Neural crest cell (in vitro differentiated cells): ENCODE data around the gene KRT85. TPM values are rescaled to one million over a fixed set of nuclear protein-coding genes. Genes with fewer than 3 reads are reported as not detected.

ENCODE experiments used
- DNase-seq: peaks from one replicate; pipeline ENCODE4 v3.0.0; 2021; ENCODE audit warnings: low read depth, mixed read lengths, low spot score
- H3K27ac Mint-ChIP-seq: one replicate; pipeline ENCODE4 v1.8.0; 2021; ENCODE audit warnings: mild to moderate bottlenecking, mixed read lengths; ENCODE audit not compliant: unreplicated experiment
- H3K27me3 Mint-ChIP-seq: 2 replicates; pipeline ENCODE4 v1.8.0; 2021; ENCODE audit warnings: low read depth, mild to moderate bottlenecking, mixed read lengths
- H3K36me3 Mint-ChIP-seq: 2 replicates; pipeline ENCODE4 v1.8.0; 2021; ENCODE audit warnings: low read depth, mild to moderate bottlenecking, mixed read lengths
- H3K4me1 Mint-ChIP-seq: 2 replicates; pipeline ENCODE4 v1.8.0; 2021; ENCODE audit warnings: mixed read lengths
- H3K4me3 Mint-ChIP-seq: one replicate; pipeline ENCODE4 v1.8.0; 2021; ENCODE audit warnings: mild to moderate bottlenecking, mixed read lengths
- H3K9me3 Mint-ChIP-seq: 2 replicates; pipeline ENCODE4 v1.8.0; 2021; ENCODE audit warnings: mixed read lengths
- total RNA-seq: library from RNA; stranded (reverse); gene quantifications from 2 replicates; pipeline ENCODE4 v1.2.1, GENCODE V29; 2021
- TF ChIP-seq, protein P1 (sequence below): fragments of 200-600 bp; sonication (generic); conservative IDR thresholded peaks from 2 replicates; pipeline ENCODE4 v1.5.0; 2021; ENCODE audit warnings: antibody characterized with exemption, mild to moderate bottlenecking

The KRT85 gene
- total RNA-seq, 1 donor from 2014 or later: not detected

GRCh38 chr12:52334185-52334584 lies 33.1 kb downstream of the KRT85 start:
- H3K36me3 Mint-ChIP-seq: no peaks in the 10 kb centered on the region
- no peaks in the 10 kb centered on the region for H3K9me3 Mint-ChIP-seq
- H3K27me3 Mint-ChIP-seq: peaks cover 11% of the 10 kb centered on the region
- no peak overlapping the region for H3K4me3 Mint-ChIP-seq
- no peak overlapping the region for H3K27ac Mint-ChIP-seq
- TF ChIP-seq, protein P1, sequence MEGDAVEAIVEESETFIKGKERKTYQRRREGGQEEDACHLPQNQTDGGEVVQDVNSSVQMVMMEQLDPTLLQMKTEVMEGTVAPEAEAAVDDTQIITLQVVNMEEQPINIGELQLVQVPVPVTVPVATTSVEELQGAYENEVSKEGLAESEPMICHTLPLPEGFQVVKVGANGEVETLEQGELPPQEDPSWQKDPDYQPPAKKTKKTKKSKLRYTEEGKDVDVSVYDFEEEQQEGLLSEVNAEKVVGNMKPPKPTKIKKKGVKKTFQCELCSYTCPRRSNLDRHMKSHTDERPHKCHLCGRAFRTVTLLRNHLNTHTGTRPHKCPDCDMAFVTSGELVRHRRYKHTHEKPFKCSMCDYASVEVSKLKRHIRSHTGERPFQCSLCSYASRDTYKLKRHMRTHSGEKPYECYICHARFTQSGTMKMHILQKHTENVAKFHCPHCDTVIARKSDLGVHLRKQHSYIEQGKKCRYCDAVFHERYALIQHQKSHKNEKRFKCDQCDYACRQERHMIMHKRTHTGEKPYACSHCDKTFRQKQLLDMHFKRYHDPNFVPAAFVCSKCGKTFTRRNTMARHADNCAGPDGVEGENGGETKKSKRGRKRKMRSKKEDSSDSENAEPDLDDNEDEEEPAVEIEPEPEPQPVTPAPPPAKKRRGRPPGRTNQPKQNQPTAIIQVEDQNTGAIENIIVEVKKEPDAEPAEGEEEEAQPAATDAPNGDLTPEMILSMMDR: no peak
- DNase-seq: no peak
- H3K4me1 Mint-ChIP-seq: no peaks in the 10 kb centered on the region

DNA sequence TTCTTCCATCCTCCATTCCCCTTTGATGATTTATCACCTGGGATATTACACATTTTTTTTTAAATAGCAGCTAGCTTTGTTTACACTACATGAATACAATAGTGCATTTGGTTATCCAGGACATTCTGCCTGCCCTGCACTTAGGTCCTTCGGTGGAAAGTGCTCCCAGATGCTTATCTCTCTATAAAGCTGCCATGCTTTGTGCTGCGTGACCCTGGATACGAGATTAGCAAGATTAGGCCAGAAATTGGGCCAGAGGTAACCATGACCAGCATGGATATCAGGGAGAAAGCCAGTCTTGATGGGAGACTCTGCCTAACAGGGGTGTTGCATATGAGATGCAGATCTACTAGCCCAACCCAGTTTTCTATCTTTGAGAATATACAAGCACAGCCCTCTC lies 34.0 kb downstream of the KRT85 start:
- Mint-ChIP-seq H3K27me3 (peaks cover 11% of the 10 kb centered on the region), H3K9me3 (no peaks in the 10 kb centered on the region), H3K4me3 (no peak overlapping the region), H3K27ac (no peak overlapping the region), H3K4me1 (no peaks in the 10 kb centered on the region), H3K36me3 (no peaks in the 10 kb centered on the region)
- TF ChIP-seq, protein P1: no peak
- DNase-seq: no peak

DNA sequence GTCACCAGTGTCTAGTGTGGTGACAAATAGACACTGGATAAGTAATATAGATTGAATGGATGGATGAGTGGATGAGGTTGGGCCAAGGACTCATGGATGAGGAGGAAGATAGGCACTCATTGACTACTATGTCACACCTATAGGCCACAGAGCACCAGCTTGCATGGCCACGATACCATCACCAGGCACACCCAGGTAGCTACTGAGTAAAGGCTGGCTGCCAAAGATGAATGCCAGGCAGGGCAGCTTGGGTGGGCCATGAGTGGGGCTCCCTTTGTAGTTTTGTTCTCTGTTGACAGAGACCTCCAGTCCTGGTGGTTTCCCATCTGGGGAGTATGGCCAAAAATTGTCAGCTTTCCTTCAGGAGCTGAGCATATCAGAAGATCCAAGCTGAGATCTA lies 34.9 kb downstream of the KRT85 start:
- H3K27ac Mint-ChIP-seq: no peak overlapping the region
- H3K36me3 Mint-ChIP-seq: no peaks in the 10 kb centered on the region
- H3K4me3 Mint-ChIP-seq: no peak overlapping the region
- no peak for DNase-seq
- H3K27me3 Mint-ChIP-seq: peaks cover 12% of the 10 kb centered on the region
- TF ChIP-seq, protein P1: no peak
- H3K9me3 Mint-ChIP-seq: no peaks in the 10 kb centered on the region
- H3K4me1 Mint-ChIP-seq: no peaks in the 10 kb centered on the region

- Mint-ChIP-seq H3K4me3 (no peak overlapping the region), H3K9me3 (no peaks in the 10 kb centered on the region), H3K36me3 (no peaks in the 10 kb centered on the region), H3K27ac (no peak overlapping the region), H3K4me1 (no peaks in the 10 kb centered on the region), H3K27me3 (peaks cover 15% of the 10 kb centered on the region)
- TF ChIP-seq, protein P1: no peak
- DNase-seq: no peak
Measured at GRCh38 chr12:52331833-52332232, 35.4 kb downstream of the KRT85 start.

DNA sequence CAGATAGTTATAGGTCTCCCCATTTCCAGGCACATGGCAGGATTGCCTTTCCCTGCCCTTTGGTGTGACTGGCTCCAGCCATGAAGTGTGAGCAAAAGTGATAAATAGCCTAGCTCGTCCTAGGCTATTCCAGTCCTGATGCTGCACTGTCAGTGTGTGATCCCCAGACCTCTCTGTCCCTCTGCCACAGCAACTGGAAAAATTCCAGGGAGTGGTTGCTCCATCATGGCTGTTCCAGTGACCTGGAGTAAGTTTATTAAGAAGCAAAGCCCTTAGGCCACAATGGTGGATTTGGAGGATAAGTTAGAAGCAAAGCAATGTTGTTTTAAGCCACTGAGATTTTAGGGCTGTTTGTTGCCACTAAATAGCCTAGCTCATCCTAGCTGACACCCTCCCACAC lies 36.2 kb downstream of the KRT85 start:
- H3K4me1 Mint-ChIP-seq: no peaks in the 10 kb centered on the region
- no peaks in the 10 kb centered on the region for H3K36me3 Mint-ChIP-seq
- H3K9me3 Mint-ChIP-seq: no peaks in the 10 kb centered on the region
- no peak for DNase-seq
- no peak overlapping the region for H3K27ac Mint-ChIP-seq
- no peak overlapping the region for H3K4me3 Mint-ChIP-seq
- TF ChIP-seq, protein P1: no peak
- H3K27me3 Mint-ChIP-seq: peaks cover 15% of the 10 kb centered on the region
